HG02870 (cell line): ENCODE data around the gene MSN.

Experiments used
- ATAC-seq: cut with Tn5 transposase; IDR thresholded peaks from one replicate; pipeline ENCODE4 v1.9.1; 2021; ENCODE audit warnings: mild to moderate bottlenecking, moderate library complexity; ENCODE audit not compliant: unreplicated experiment

The MSN gene

DNA sequence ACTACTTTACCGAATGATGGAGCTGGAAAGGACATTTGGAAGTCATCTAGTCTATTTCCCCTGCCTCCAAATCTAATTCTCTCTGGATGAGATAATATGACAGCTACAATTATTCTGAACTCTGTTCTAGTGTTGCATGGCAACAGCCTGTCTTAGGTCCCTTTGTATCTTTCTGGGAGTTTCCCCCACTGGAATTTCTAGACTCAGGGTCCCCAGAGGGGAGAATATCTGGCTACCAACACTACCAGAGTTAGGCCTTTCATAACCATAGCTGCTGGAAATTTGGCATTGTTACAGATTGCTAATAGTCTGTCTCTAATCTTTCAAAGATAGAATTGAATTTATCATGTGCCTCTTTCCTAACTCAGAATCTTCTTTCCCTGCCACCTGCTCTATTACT lies 4.5 kb downstream of the MSN start:
- no peak for ATAC-seq

DNA sequence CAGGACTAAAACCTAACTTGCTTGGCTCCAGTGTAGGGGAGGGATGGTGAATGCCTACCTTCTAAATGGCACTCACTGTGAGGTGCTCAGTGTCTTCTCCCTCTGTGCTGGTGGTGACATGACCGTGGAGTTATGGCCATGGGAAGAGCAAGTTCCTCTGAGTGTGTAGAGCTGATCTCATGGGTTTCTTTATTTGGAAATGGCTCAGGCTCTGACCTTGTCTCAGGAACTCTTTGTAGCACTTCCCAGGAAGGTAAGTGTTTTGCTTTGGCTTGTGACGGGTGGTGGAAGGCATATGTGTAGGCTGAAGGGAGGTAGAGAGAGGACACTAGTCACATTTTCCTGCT lies 6.4 kb downstream of the MSN start:
- no peak for ATAC-seq

- no peak for ATAC-seq
Measured at GRCh38 chrX:65674204-65674893, 6.9 kb downstream of the MSN start.

DNA sequence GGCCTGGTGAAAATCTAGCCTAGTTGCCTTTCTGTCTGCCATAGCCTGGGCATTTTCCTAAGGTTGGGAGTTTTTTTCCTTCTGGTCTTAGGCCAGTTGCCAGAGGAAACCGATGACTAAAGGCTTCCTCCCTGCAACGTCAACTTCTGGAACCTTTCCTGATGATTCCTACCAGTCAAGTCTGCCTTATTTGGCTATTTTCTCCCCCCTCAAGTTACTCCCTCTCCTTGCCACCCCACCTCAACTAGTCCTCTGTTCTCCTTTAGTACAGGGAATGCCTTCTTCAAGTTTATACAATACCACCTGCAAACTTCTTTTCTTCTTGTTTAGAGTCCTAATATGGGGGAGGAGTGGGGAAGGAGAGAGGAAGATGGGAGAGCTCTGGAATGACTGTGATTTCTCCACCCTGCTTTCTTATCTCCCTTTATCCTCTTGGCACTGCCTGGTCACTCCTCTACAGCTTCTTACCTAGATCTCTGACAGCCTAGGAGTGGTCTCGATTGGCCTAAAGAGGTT lies 10.6 kb downstream of the MSN start:
- no peak for ATAC-seq

GRCh38 chrX:65679071-65679540 lies 11.7 kb downstream of the MSN start:
- ATAC-seq = no peak

- ATAC-seq = no peak
Measured at GRCh38 chrX:65681810-65682209, 14.4 kb downstream of the MSN start.

- no peak for ATAC-seq
Measured at GRCh38 chrX:65685112-65685511, 17.7 kb downstream of the MSN start.

DNA sequence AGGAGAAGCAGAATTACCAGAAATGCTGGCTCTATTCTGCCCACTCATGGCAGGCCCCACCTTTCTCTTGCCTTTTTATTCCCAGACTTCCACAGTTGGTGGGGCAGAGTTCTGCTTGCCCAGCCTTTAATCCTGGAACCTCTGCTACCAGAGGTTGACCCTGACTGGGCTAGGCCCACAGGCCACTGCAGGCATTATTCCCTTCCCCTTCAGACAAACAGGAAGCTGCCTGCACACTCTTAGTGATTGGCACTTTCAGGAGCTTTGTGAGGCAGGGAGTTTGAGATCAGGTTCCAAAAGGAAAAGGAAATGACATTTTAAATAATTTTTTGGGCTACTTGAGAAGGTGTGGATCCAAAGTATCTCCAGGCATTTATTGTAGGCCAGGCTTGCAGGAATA lies 18.8 kb downstream of the MSN start:
- no peak for ATAC-seq

GRCh38 chrX:65687367-65687766 lies 19.9 kb downstream of the MSN start:
- ATAC-seq = no peak

DNA sequence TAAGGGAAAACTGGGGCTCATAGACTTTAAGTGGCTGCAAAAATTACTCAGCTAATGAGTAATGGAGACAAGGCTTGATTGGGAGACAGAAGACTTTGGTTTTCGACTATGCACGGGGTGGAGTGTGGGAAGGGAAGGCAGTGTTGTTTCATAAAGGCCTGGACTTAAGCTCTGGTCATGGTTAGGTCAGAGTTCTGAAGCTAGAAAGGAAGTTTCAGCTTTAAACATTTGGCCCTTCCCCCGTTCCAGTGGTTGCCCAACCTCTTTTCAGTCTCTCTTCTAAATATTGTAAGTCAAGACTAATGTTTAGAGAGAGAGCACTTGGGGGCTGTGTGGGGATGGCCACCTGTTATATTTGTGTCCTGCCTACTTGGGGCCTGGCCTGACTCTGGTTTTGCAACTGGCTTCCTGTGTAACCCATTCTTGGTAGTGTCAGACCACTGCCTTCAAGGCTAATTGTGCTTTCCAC lies 21.0 kb downstream of the MSN start:
- peak; percentile 81 for ATAC-seq

DNA sequence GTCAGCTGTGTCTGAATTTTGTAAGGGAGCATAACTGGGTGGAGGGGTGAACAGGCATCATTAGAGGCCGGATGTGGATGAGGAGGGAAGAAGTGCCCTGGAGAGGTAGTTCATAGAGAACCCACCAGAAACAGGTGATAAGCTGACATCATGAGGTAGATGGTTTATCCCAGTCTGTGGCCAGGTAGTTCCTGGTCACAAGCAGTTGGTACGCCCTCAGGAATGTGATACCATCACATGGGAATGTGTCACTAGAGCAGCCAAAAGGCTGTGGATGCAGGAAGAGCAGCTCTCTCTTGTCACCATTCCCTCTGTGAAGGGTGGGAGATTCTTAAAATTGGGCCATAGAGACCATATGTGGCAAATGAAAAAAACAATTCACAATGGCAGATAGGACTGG lies 21.9 kb downstream of the MSN start:
- ATAC-seq = no peak

DNA sequence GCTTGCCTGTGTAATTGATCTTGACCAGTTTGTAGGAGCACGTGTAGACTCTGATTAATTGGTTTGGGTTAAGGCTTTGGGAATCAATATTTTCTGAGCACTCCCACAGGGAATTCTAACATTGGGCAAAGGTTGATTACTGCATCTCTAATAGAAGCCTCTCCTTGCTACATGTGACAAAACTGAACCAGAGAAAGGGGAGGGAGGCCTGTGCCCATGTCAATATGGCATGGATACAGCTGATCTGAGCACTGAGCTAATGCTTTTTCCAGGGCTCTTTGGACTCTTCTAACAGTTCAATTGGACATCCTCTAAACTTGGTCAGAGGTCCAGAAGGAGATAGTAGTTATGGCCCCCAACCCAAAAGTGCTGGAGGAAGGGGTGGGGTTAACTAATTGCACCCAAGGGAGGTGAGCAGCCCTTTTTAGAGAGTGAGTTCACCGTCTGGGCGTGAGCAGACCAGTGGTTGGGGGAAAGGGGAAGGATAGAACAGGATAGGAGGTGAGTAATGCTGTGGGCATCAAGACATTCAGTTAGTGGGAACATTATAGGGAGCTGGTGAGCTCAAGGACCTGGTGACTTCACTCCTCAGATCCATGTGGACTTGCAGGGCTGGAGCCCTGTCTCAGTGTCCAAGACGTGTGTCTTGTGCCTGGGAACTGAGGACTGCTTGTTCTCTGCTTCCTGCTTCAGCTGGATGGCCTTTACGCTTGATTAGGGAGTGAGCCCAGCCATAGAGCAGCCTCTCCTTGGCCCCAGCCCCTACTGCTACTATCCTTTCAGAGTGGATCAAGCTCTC lies 22.8 kb downstream of the MSN start:
- ATAC-seq = no peak

DNA sequence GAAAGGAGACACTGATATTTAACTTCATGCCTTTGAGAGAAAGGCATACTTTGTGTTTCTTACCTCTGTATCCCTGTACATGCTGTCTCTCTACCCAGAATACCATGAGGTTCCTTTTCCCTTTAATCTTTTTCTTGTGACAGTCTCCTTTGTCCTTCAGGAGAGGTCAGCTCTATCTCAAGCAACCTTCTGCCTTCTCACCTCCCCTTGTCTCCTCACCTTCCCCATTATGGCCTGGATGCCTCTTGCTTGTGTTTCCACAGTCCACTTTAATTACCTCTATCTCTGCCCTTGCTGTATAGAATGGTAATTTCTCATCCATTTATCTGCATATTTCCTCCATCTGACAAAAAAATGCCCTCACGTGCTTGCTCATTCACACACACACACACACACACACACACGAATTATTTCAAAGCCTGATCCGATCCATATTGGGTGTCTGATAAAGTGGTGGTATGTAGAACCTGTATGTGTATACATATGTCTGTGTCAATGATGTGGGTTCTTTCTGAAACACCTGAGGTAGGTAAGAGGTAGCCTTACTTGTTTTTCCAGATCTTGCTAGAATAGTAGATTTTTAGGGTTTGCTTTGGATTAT lies 28.5 kb downstream of the MSN start:
- ATAC-seq = no peak

GRCh38 chrX:65696613-65697012 lies 29.2 kb downstream of the MSN start:
- no peak for ATAC-seq

GRCh38 chrX:65697211-65697641 lies 29.8 kb downstream of the MSN start:
- ATAC-seq = no peak

DNA sequence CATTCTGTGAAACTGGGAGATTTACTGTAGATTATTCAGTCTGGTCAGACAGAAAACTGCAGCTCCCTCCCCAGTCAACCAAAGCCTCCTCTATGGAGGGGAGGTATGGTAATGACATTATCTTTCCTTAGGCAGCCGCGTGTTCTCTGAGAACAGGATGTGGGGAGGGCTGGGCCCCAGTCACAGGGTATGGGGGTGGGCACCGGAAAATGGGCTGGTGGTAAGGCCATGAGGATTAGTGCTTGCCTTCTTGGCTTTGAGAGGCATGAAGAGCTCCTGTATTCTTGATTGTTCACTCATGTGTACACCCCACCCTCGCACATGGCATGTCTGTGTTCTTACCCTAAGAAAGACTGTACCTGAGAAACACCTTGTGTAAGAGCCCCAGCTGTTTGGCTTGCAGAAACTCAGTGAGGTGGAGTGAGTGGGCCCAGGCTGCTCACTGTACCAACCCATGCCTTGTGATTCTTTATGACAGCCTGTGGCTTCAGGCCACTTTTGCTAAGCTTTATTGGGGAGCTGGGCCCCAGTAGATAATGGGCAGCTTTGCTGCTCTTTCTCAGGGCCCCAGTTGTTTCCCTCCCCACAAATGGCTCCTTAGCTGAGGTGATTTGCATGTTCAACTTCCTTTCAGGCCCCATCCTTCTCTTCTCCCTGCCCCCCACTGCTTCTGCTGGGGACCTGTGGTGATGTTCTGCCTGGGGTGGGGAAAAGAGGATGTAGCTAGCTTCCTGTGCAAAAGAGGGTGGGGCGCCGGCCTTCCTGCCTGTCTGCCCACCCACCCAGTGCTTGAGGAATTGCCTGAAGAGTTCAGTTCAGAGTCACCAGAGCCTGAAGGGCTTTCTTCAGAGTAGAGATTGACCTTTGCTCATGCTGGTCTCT lies 30.7 kb downstream of the MSN start:
- peak; percentile 60 for ATAC-seq

DNA sequence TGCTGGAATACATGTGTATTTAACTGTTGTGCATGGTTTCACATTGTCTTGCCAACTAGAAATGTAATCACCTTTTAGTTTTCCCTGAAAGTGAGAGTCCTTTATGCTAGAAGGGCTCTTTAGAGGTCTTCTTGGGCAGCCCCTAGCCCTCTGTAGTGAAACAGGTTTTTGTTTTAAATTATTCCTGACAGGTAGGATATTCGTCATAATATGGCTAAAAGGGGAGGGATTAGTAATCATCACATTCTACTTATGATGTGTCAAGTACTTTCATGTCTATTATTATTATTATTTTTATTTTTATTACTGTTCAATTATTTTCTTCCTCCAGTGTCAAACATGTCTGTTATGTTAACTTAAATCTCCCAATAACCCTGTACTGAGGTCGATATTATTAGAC lies 35.5 kb downstream of the MSN start:
- ATAC-seq = peak; percentile 33

- ATAC-seq = no peak
Measured at GRCh38 chrX:65705439-65705838, 38.0 kb downstream of the MSN start.

DNA sequence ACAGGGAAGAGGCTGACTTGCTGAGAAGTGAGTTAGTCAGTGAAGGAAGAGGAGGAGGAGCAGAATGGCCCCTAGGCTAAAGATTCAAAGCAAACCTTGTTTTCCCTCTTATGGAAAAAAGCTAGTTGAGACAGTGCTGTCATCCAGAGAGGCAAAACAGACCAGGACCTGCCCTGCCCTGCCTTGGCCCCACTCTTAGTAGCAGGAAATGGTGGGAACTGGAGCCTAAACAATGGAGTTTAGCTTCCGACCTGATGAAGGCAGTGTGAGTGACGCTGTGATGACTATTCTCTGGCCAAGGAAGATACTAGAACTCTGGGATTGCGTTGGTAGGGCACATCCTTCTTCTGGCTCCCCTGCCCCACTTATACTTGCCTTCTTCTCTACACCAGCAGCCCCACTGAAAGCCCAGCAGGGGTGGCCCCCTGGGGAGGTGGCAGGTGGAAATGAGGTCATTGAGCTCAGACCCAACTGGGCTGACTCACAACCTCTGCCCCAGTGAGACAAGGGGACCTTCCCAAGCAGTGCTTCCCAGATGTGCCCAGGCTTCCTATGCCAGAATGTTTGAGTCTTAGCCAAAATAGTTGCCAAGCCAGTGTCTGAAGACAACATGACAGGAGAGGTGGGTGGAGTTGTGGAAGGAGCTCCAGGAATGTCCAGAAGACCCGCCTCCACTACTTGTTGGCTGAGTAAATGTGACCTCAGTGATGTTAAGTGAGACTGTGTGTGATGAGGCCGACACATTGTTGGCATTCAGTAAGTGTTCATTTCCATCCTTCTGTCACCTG lies 38.8 kb downstream of the MSN start:
- ATAC-seq = no peak

GRCh38 chrX:65707151-65707550 lies 39.7 kb downstream of the MSN start:
- no peak for ATAC-seq
